ENCODE data around the gene COL4A1.

Gene COL4A1

DNA sequence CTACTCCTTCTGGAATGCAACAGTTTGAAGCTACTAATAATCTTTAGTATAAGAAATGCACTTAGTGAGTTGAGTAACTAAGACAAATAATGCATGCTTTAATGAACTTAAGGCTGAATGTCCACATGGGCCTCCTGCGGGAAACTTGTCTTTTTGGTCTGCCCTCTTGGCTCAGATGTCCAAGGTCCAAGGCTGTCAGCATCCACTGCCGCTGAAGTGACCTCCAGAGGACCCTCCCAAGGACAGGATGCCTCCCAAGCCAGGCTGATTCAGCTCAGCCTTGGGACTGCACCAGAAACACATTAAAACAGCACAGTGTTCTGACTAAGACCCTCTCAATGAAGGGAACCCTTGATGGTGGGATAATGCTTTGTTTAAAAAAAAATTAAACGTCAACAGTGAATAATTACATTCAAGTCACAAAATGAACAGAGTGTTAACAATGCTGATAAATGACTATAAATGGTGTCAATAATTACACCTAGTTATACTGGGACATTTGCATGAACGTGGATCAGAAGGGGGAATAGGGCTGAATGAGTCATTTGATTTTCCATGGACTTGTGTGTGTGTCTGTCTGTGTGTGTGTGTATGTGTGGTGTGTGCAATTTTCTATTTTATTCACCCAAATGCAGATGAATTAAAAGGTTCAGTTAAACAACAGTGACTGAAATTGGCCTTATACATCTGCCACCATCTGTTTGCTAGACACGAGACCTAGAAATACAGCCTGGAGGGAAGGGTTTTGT lies 150.5 kb downstream of the COL4A1 start:
- DNase-seq: no peak

DNA sequence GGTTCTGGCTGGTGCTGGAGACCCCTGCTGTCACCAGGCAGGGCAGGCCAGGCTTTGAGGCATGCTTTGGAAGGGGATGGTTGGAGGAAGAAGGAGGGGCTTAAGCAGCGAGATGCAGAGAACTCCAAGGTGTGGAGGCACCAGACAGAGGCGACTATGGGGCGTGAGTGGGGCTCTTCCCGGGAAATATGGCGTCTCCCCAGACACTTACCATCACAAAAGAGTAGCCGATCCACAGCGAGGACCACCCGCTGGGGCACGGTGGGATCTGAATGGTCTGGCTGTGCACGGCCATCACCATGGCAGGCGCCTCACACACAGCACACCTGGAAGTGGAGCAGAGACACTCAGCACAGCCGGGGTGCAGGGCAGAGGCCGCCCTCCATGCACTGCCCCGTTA lies 151.9 kb downstream of the COL4A1 start:
- no peak for DNase-seq

DNA sequence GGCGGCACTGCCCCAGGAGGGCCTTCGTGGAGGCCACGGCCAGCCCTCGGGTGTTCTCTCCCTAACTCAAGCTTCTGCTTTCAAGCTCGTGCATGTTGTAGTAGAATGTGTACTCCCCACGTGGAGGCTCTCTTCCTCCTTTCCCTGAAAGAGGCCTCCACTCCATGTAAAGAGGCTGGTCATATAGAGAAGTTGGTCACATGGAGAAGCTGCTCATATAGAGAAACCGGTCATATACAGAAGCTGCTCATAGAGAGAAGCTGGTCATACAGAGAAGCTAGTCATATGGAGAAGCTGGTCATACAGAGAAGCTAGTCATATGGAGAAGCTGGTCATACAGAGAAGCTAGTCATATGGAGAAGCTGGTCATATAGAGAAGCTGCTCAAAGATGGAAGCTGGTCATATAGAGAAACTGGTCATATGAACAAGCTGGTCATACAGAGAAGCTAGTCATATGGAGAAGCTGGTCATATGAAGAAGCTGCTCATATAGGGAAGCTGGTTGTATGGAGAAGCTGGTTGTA lies 152.5 kb downstream of the COL4A1 start:
- no peak for DNase-seq

DNA sequence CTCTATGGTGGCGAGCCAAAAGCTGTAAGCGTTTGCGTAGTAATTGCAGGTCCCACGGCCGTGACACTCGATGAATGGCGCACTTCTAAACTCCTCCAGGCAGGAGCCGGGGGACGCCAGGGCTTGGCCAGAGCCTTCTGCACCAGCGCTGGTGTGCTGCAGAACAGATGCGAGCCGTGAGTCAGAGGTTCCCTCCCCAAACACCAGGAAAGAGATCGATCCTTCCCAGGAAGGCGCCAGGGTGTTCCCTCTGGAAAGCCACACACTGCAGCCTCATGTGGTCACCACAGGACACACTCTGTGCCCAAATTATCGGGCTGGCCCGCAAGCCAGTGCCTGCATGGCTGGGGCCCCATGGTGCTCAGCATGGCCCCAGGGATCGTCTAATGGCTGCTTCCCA lies 154.6 kb downstream of the COL4A1 start:
- no peak for DNase-seq

GRCh38 chr13:110151462-110151861 lies 155.5 kb downstream of the COL4A1 start:
- no peak for DNase-seq

DNA sequence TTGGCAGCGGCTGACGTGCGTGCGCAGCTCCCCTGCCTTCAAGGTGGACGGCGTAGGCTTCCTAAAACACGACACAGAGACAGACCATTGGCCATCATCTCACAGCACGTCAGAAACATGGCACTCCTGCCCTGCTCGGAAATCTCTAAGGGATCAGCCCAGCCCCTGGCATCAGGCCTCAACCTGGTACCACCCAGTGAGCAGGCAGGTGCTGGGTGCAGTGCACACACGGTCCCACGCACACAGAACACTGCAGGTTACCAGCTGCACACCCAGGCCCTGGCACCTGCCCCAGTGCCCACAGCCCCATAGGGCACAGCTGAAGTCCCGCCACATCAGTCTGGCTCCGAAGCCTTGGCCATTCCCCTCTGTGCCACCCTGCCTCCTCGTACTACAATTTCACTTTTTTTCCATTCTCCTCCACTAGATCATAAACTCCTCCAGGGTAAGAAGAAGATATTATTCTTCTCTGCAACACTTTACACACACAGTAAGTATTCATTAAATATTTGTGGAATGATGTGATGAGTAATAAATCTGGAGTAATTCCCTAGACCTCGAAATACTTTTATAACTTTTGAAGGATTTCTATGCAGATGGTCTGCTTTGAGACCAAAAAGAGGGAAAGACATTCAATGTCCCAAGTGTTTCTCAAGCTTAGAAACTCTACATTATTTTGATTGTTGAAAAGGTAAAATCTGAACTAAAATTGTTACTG lies 156.4 kb downstream of the COL4A1 start:
- no peak for DNase-seq

DNA sequence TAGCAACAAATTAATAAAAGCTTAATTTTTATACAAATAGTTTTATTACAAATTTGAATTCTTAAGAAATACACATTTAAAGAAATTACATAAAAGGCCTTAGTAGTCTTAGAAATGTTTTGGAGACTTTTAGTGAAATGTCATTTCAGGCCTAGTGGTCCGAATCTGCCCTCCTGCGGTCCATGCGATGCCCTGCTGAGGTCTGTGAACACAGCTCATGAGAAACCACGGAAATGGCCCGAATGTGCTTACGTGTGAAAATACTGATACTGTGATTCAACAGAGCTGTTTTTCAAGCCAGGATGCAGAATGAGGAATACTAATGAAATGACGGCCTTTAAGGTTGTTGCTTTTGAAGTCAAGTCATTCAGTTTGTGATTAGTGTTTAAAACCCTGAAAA lies 157.9 kb downstream of the COL4A1 start:
- no peak for DNase-seq

DNA sequence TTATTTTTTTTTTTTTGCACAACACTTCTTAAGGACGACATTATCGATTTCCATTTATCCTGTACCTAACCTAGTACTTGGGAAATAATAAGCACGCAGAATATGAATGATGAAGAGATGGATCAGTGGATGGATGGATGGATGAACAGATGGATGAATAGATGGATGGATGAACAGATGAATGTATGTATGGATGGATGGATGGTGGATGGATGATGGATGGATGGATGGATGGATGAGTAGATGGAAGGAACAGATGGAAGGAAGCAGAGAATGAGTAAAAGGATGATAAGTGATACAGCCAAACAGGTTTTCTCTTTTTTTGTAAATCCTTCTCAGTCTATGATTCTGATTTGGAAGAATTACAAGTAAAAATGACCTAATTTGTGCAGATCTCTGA lies 166.9 kb downstream of the COL4A1 start:
- DNase-seq: no peak

GRCh38 chr13:110138700-110139036 lies 168.3 kb downstream of the COL4A1 start:
- DNase-seq: no peak

- DNase-seq: no peak
Observed at GRCh38 chr13:110138010-110138699, 168.8 kb downstream of the COL4A1 start.

- peak in 1 of 2 experiments; percentile 3 for DNase-seq
Observed at GRCh38 chr13:110137680-110138009, 169.3 kb downstream of the COL4A1 start.

- DNase-seq: no peak
Observed at GRCh38 chr13:110136660-110137585, 170.0 kb downstream of the COL4A1 start.

DNA sequence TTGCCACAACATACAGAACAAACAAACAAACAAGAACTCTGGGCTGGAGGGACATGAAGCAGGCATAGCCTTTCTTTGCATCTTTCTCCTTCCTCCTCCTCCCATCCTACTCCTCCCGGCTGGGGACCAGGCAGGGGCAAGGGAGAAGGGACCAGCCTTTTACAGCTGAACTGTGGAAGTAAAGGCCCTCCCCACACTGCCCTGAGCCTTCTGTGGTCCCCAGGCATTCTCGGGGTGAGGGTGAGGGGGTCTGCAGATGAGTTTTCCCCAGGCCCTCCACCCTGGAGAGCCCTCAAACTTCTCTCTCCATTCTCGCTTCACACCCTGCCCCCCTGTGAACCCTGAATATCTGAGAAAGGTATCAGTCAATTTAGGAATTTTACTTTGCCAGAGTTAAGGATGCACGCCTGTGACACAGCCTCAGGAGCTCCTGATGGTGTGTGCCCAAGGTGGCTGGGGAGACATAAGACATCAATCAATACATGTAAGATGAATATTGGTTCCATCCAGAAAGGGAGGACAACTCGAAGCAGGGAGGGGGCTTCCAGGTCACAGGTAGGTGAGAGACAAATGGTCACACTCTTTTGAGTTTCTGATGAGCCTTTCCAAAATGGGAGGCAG lies 170.9 kb downstream of the COL4A1 start:
- DNase-seq: no peak

DNA sequence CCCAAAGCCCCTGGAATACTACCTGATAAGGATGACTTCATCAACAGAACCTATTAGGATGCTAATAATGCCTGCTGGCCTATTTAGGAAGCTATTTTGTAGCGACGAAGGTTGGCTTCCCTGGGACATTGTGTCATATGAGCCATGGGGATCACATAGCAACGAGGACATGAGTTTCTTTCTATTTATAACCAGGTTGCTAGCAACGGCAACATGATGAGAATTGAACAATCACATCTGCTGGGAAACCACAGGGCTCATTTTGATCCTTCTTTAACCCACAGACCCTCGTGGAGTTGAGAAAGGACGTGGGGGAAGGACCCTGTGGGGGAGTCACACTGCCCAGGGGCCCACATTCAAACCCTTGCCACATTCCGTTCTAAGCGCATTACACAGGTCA lies 172.2 kb downstream of the COL4A1 start:
- no peak for DNase-seq

DNA sequence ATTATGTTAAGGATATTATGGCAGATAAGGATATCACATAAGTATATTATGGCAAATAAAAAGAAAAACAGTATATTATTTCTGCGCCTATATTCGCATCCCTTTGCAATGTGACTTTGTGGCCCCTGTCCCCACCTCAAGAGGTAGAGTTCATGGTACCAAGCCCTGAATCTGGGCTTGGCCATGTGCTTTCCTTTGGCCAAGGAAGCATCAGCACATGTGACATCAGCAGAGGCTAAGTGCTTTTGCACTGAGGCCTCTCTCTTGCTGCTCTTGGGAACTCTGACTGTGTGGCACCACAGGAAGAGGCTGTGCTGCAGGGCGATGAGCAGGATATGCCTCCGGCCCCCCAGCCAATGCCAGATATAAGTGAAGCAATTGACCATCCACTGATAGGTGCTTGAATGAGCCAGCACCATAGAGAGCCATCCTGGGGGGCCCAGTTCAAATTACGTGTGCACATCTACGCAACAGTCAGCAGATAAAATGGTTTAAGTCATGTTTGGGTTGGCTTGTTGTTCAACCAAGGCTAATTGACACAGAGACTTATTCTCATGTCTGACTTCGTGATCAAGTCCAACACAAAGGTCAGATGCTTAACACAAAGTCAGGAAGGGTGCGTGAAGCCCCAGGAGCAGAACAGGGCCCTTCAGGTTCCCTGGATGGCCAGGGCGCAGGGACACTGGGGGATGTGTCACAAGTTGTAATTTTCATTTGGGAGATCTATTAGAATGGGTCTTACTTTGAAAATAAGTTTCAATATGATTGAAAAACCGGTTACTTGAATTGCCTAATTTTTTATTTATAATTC lies 173.3 kb downstream of the COL4A1 start:
- no peak for DNase-seq

DNA sequence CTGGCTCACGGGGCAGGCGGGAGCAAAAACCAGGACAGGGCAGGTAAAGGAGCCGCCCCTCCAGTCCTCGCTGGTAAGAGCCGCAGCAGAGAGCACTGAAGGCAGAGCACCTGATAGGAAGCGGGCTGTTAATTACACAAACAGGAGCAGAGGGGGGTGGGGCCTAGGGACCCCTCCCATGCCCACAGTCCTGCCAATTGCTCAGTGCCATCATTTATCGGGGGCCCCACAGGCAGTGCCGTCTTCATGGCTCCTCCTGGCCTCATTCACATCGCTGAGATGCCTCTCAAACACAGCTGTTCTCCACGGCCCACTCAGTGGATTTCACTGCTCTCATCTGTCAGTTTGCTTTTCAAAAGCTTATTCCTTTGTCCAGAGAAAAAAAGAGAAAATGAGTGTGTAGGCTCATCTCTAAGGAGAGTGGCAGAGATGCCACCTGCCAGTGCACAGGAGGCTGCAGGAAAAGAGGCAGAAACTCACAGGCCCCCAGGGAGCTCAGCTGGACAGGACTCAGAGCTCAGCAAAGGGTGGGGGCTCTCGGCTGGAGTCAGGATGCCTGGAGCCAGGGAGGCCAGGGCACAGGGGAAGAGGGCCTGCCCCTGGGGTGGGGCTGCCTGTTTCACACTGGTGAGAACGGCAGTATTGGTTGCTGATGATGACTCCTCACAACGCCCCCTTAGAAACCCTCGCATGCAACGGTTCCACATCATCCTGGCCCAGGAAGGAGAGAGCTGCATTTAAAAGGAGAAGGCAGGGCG lies 174.6 kb downstream of the COL4A1 start:
- no peak for DNase-seq

- no peak for DNase-seq
Observed at GRCh38 chr13:110131424-110131823, 175.5 kb downstream of the COL4A1 start.

DNA sequence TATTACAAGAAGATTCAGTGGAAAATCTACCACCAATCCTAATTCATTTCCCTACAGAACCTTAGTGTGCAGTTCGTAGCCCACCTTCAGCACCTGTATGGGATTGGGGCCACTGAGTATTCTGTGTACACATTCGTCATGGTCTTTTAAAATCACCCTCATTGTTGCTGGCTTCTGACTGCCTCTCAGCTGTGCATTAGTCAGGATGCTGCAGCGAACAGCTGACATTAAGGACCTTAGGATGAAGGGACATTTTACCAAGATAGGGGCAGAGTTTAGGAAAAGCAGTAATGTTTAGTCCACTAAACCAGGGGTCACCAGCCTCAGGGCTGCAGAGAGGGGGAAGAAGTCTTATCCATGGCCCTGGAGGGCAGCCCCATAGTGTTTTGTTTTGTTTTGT lies 176.5 kb downstream of the COL4A1 start:
- no peak for DNase-seq

GRCh38 chr13:110129539-110130186 lies 177.3 kb downstream of the COL4A1 start:
- no peak for DNase-seq

DNA sequence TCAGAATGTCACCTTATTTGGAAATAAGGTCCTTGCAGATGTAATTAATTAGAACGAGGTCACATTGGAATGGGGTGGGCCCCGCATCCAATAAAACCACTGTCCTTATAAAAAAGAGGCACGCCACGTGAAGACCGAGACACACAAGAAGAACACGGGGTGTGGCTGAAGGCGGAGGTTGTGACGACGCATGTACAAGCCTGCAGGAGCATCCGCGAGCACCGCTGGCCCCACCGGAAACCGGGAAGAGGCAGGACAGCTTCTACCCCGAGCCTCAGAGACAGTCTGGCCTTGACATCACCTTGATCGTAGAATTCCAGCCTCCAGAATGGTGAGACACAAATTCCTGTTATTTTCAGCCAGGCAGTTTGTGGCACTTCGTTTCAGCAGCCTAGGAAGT lies 177.9 kb downstream of the COL4A1 start:
- DNase-seq: no peak

Data from SW 1271 (cell line).